Activated T-cell treated with anti-CD3 and anti-CD28 coated beads, Interleukin-2, amount 50 U/mL, for 24 hours (primary cell): ENCODE data around the gene WSCD2.

ENCODE experiments used
- DNase-seq: peaks from one replicate; pipeline ENCODE4 v3.0.0-alpha.2; 2020
- H3K27ac Mint-ChIP-seq: 2 replicates; pipeline ENCODE4 v1.8.0; 2020; ENCODE audit warnings: mild to moderate bottlenecking, mixed read lengths
- H3K27me3 Mint-ChIP-seq: 2 replicates; pipeline ENCODE4 v1.8.0; 2020; ENCODE audit warnings: mixed read lengths
- H3K36me3 Mint-ChIP-seq: 2 replicates; pipeline ENCODE4 v1.8.0; 2020; ENCODE audit warnings: low read depth, mixed read lengths
- H3K4me1 Mint-ChIP-seq: 2 replicates; pipeline ENCODE4 v1.8.0; 2020; ENCODE audit warnings: low read depth, mixed read lengths
- H3K4me3 Mint-ChIP-seq: 2 replicates; pipeline ENCODE4 v1.8.0; 2020; ENCODE audit warnings: mild to moderate bottlenecking, moderate library complexity, mixed read lengths
- H3K9me3 Mint-ChIP-seq: 2 replicates; pipeline ENCODE4 v1.8.0; 2020; ENCODE audit warnings: mixed read lengths

The WSCD2 gene

DNA sequence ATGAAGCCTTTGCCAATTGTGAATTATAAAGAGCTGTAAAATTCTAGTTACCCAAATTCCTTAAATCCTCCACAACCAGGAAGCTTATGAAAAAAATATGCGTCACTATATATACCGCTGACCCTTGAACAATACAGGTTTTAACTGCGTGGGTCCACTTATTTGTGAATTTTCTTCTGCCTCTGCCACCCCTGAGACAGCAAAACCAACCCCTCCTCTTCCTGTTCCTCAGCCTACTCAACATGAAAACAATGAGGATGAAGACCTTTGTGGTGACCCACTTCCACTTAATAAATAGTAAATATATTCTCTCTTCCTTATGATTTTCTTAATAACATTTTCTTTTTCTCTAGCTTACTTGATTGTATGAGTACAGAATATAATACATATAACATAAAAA is 167.9 kb downstream of the WSCD2 start:
- no peaks in the 10 kb centered on the region for H3K9me3 Mint-ChIP-seq
- H3K36me3 Mint-ChIP-seq: no peaks in the 10 kb centered on the region
- DNase-seq: no peak
- peaks cover 10% of the 10 kb centered on the region for H3K27me3 Mint-ChIP-seq
- no peak overlapping the region for H3K4me3 Mint-ChIP-seq
- H3K4me1 Mint-ChIP-seq: no peaks in the 10 kb centered on the region
- no peak overlapping the region for H3K27ac Mint-ChIP-seq

- H3K4me3 Mint-ChIP-seq: no peak overlapping the region
- H3K9me3 Mint-ChIP-seq: no peaks in the 10 kb centered on the region
- no peak for DNase-seq
- H3K4me1 Mint-ChIP-seq: no peaks in the 10 kb centered on the region
- H3K27me3 Mint-ChIP-seq: peaks cover 8% of the 10 kb centered on the region
- no peaks in the 10 kb centered on the region for H3K36me3 Mint-ChIP-seq
- no peak overlapping the region for H3K27ac Mint-ChIP-seq
These were observed 168.3 kb downstream of the WSCD2 start for GRCh38 chr12:108297424-108297823.

DNA sequence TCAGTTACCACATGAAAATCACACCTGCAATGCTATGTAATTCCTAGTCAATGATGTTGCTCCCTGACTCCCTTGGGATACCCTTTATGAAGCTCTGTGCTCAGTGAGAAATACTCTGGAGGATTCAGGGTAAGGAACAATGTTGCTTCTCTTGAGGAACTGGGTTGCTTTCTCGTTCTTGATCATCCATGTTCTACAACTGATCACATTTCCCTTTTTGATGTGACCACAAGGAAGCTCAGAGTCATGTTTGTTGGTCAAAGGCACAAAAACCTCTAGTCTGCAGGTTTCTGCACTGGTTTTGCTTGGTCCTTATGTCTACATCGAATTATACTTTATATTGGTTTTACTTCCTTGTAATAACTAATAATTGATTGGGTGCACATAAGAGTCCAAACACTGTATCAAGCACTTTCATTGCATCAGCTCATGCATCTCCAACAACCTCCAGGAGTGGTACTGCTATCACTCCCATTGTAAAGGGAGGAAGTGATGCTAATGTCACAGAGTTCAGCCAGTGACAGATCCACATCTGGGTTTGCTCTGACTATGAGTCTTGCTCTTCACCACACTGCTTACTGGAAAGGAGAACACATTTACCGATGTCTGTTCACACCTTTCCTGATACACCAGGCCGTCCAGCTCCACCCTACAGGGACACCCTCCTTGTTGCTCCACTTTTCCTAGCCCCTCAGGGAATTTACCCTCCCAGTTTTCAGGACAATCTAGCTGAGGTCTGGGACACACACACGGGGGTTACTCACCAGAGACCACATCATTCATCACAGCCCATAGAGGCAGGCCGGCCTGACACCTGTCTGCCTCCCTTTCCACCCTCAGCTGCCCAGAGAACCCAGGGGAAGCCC is 169.0 kb downstream of the WSCD2 start:
- Mint-ChIP-seq H3K36me3 (no peaks in the 10 kb centered on the region), H3K27ac (peak overlapping the region; percentile 41), H3K4me3 (no peak overlapping the region), H3K4me1 (no peaks in the 10 kb centered on the region), H3K27me3 (peaks cover 6% of the 10 kb centered on the region), H3K9me3 (no peaks in the 10 kb centered on the region)
- no peak for DNase-seq

DNA sequence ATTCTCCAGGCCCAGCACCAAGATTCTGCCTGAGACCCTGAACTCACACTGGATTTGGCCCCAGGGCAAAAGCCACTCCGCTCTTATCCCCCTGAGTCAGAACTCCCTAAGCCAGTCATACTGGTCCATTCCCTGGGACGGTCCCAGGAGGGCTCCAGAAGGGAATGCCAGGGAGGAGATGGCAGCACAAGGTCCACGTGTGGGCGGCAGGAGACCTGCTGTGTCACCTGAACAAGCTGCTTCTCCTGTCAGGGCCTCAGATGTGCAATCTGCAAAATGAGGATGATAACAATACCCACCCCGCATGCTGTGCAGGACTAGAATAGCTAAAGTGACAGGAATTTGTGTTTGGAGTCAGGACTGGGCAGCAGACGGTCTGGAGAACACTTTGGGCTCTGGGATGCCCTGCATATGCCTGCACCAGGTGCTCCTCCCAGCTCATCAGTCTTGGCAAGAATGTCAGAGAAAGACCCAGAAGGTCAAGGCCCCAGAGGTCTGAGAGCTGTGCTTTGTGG is 169.7 kb downstream of the WSCD2 start:
- DNase-seq: no peak
- H3K9me3 Mint-ChIP-seq: no peaks in the 10 kb centered on the region
- no peaks in the 10 kb centered on the region for H3K36me3 Mint-ChIP-seq
- H3K4me3 Mint-ChIP-seq: no peak overlapping the region
- H3K4me1 Mint-ChIP-seq: no peaks in the 10 kb centered on the region
- peaks cover 6% of the 10 kb centered on the region for H3K27me3 Mint-ChIP-seq
- no peak overlapping the region for H3K27ac Mint-ChIP-seq

- Mint-ChIP-seq H3K36me3 (no peaks in the 10 kb centered on the region), H3K9me3 (no peaks in the 10 kb centered on the region), H3K4me3 (no peak overlapping the region), H3K27ac (no peak overlapping the region), H3K4me1 (no peaks in the 10 kb centered on the region), H3K27me3 (peaks cover 10% of the 10 kb centered on the region)
- DNase-seq: no peak
These were observed 170.4 kb downstream of the WSCD2 start for GRCh38 chr12:108299516-108299915.
